Measurements from ENCODE around the gene FMN1. TPM values are rescaled to one million over a fixed set of nuclear protein-coding genes. Genes with fewer than 3 reads are reported as not detected.

Gene FMN1
- polyA plus RNA-seq, 4 donors = 0.54 to 2.1 (median 0.86) TPM

DNA sequence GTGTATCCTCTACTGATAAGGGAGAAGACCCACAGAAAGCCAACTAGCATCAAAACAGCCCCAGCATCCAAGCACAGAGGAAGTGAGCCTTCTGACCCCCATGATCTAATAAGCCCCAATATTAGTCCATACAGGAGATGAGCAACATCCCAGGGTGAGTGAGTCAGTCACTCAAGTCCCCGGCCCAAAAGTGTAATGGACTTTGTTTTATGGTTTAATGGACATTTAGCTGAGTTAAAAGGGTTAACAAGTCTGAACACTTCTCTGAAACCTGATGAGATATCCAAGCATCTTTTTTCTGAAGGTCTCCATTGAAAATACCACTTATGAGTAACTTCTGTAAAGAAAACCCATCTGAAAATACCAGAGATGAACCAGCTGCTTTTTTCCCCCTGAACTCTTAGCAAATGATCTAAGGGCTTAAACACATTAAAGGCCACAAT, 361.1 kb downstream of the FMN1 start:
- Histone ChIP-seq H3K27me3 (ENCODE audit: control insufficient read depth in 3 of 3, insufficient read depth in 3 of 3, low read length in 3 of 3) (no peaks in the 10 kb centered on the region), H3K4me3 (ENCODE audit: low read depth in 1 of 3, low read length in 3 of 3) (no peak overlapping the region), H3K36me3 (ENCODE audit: control insufficient read depth in 3 of 3, insufficient read depth in 2 of 3, low read depth in 1 of 3, low read length in 3 of 3) (no peaks in the 10 kb centered on the region), H3K27ac (ENCODE audit: low read depth in 1 of 3, low read length in 2 of 3) (no peak overlapping the region), H3K9me3 (ENCODE audit: control insufficient read depth in 2 of 2, insufficient read depth in 1 of 2, low read depth in 1 of 2, low read length in 1 of 2) (no peaks in the 10 kb centered on the region), H3K4me1 (ENCODE audit: control insufficient read depth in 3 of 3, insufficient read depth in 2 of 3, low read depth in 1 of 3, low read length in 2 of 3) (no peaks in the 10 kb centered on the region)
- WGBS, 3 donors = 79 to 88% (median 85%) methylated on average over 1 of the region's 1 CpG
- DNase-seq (no peak), FAIRE-seq (no peak)

DNA sequence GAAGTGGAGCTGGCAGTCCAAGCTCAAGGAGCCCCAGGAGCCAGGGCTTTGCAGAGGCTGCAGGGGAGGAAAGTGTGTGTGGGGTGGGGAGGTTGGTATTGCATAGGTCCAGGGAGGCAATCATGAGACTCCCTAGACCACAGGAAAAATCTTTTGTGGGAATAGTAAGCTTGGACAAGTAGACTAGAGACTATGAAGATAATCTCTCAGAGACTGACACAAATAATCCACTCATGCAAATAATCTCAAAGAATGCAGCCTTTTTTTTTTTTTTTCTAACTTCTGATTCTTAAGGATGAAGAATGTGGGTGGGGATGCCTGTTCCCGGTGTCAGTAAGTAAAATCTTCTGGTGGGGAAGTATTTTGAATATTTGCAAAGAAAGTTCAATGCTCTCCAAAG, 363.0 kb downstream of the FMN1 start:
- FAIRE-seq = no peak
- Histone ChIP-seq H3K27ac (ENCODE audit: low read depth in 1 of 3, low read length in 2 of 3) (no peak overlapping the region), H3K9me3 (ENCODE audit: control insufficient read depth in 2 of 2, insufficient read depth in 1 of 2, low read depth in 1 of 2, low read length in 1 of 2) (no peaks in the 10 kb centered on the region), H3K4me3 (ENCODE audit: low read depth in 1 of 3, low read length in 3 of 3) (no peak overlapping the region), H3K36me3 (ENCODE audit: control insufficient read depth in 3 of 3, insufficient read depth in 2 of 3, low read depth in 1 of 3, low read length in 3 of 3) (no peaks in the 10 kb centered on the region), H3K4me1 (ENCODE audit: control insufficient read depth in 3 of 3, insufficient read depth in 2 of 3, low read depth in 1 of 3, low read length in 2 of 3) (no peaks in the 10 kb centered on the region), H3K27me3 (ENCODE audit: control insufficient read depth in 3 of 3, insufficient read depth in 3 of 3, low read length in 3 of 3) (no peaks in the 10 kb centered on the region)
- no peak for DNase-seq
- WGBS, 3 donors = 60 to 87% (median 65%) methylated on average over 1 of the region's 1 CpG

DNA sequence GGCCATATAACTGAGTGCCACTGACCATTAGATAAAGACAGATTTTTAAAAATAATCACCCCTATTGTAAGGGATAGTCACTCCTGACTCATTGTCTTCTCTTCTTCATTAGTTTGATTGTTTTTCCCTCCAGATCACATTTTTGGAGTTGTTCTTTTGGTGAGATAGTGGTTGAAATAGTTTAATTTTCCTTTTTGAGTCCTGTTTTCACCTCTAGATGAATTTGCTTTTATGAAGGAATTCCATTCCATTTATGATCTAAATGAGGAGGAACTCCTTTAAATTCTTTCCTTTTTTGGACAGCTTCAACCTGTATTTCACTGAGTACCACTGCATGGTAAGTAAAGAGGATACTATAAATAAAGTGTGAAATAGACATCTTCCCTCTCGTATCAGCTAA, 364.3 kb downstream of the FMN1 start:
- 75 to 84% (median 78%) methylated on average over 1 of the region's 1 CpG for WGBS, 3 donors
- FAIRE-seq = no peak
- no peaks in the 10 kb centered on the region for H3K36me3 ChIP-seq (ENCODE audit: control insufficient read depth in 3 of 3, insufficient read depth in 2 of 3, low read depth in 1 of 3, low read length in 3 of 3)

DNA sequence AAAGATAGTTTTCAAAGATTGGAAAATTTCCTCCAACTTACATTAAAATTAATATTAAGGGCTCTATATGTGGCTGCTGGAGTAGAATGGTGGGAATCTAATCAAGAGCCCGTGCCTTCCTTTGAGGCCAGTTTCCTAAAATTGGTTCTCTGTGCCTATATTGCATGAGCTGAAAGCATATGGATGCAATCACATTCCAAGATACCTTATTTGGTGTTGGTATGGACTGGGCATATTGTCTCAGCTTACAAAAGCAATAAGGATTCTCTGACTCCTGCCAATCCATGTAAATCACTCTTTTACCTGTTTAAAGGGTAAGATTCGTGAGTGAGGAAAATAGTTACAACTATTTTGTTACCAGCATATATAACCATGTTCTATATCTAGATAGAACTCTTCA, 365.1 kb downstream of the FMN1 start:
- H3K9me3 ChIP-seq (ENCODE audit: control insufficient read depth in 2 of 2, insufficient read depth in 1 of 2, low read depth in 1 of 2, low read length in 1 of 2) = no peaks in the 10 kb centered on the region
- WGBS, 3 donors = 82 to 92% (median 84%) methylated on average over 2 of the region's 2 CpGs
- no peak for FAIRE-seq

More for the DNA sequence above, 364.3 kb downstream of the FMN1 start:
- Histone ChIP-seq H3K4me3 (ENCODE audit: low read depth in 1 of 3, low read length in 3 of 3) (no peak overlapping the region), H3K4me1 (ENCODE audit: control insufficient read depth in 3 of 3, insufficient read depth in 2 of 3, low read depth in 1 of 3, low read length in 2 of 3) (no peaks in the 10 kb centered on the region), H3K9me3 (ENCODE audit: control insufficient read depth in 2 of 2, insufficient read depth in 1 of 2, low read depth in 1 of 2, low read length in 1 of 2) (no peaks in the 10 kb centered on the region), H3K27ac (ENCODE audit: low read depth in 1 of 3, low read length in 2 of 3) (no peak overlapping the region), H3K27me3 (ENCODE audit: control insufficient read depth in 3 of 3, insufficient read depth in 3 of 3, low read length in 3 of 3) (no peaks in the 10 kb centered on the region)
- DNase-seq = no peak

DNA sequence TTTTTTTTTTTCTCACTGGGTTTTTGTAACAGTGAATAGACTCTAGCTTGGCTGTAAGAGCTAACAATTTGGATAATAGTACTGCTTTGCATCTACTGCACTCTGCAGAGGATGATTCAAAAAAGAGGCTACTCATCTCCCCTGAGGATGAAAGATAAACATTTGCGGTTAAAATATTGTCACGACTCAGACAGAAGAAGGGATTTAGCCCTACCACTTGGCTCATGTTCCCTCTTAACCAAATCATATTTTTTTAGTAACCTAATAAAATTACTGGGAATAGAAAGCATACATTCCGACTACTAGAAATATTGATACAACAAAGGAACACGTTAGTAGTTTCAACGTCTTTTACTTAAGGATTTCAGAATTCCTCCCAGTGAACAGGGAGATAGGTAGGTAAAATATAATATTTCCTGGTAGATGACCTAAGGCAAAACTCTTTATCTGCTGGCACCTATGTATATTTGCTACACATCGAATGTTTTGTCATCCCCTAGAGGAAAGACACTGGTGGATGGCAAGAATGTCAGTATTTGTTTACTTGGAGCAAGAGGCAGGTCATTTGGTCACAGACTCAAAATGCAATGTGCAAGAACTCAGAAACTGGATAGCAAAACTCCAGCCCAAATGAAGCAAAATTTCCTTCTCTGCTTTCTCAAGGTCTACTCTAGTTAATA, 365.9 kb downstream of the FMN1 start:
- no peak overlapping the region for H3K4me3 ChIP-seq (ENCODE audit: low read depth in 1 of 3, low read length in 3 of 3)
- H3K36me3 ChIP-seq (ENCODE audit: control insufficient read depth in 3 of 3, insufficient read depth in 2 of 3, low read depth in 1 of 3, low read length in 3 of 3) = no peaks in the 10 kb centered on the region
- no peaks in the 10 kb centered on the region for H3K9me3 ChIP-seq (ENCODE audit: control insufficient read depth in 2 of 2, insufficient read depth in 1 of 2, low read depth in 1 of 2, low read length in 1 of 2)
- WGBS, 3 donors = 67 to 91% (median 83%) methylated on average over 6 of the region's 6 CpGs
- no peak for FAIRE-seq
- no peak overlapping the region for H3K27ac ChIP-seq (ENCODE audit: low read depth in 1 of 3, low read length in 2 of 3)
- H3K27me3 ChIP-seq (ENCODE audit: control insufficient read depth in 3 of 3, insufficient read depth in 3 of 3, low read length in 3 of 3) = no peaks in the 10 kb centered on the region
- no peaks in the 10 kb centered on the region for H3K4me1 ChIP-seq (ENCODE audit: control insufficient read depth in 3 of 3, insufficient read depth in 2 of 3, low read depth in 1 of 3, low read length in 2 of 3)
- no peak for DNase-seq

More for the DNA sequence above, 365.1 kb downstream of the FMN1 start:
- H3K27ac ChIP-seq (ENCODE audit: low read depth in 1 of 3, low read length in 2 of 3) = no peak overlapping the region
- no peak for DNase-seq
- no peak overlapping the region for H3K4me3 ChIP-seq (ENCODE audit: low read depth in 1 of 3, low read length in 3 of 3)
- H3K4me1 ChIP-seq (ENCODE audit: control insufficient read depth in 3 of 3, insufficient read depth in 2 of 3, low read depth in 1 of 3, low read length in 2 of 3) = no peaks in the 10 kb centered on the region
- no peaks in the 10 kb centered on the region for H3K36me3 ChIP-seq (ENCODE audit: control insufficient read depth in 3 of 3, insufficient read depth in 2 of 3, low read depth in 1 of 3, low read length in 3 of 3)
- H3K27me3 ChIP-seq (ENCODE audit: control insufficient read depth in 3 of 3, insufficient read depth in 3 of 3, low read length in 3 of 3) = no peaks in the 10 kb centered on the region

DNA sequence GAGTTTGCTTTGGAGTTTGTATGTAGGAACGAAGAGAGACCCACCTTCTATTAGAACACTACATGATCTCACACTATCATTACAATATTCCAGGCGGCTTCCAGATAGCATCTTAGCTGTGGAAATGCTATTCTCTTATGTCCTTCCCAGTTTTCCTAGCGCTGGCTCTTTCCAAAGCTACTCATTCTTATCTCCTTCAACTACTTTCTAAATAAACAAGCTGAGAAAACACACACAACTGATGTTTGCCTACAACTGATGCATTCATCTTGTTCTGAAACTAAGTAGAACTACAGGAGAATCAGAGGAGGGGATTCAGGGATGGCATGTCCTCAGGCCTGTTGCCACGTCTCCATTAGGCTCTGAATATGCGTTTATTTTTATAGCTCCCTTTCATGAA, 367.8 kb downstream of the FMN1 start:
- H3K27ac ChIP-seq (ENCODE audit: low read depth in 1 of 3, low read length in 2 of 3) = no peak overlapping the region
- H3K4me1 ChIP-seq (ENCODE audit: control insufficient read depth in 3 of 3, insufficient read depth in 2 of 3, low read depth in 1 of 3, low read length in 2 of 3) = no peaks in the 10 kb centered on the region
- 85 to 90% (median 89%) methylated on average over 5 of the region's 5 CpGs for WGBS, 3 donors
- no peaks in the 10 kb centered on the region for H3K27me3 ChIP-seq (ENCODE audit: control insufficient read depth in 3 of 3, insufficient read depth in 3 of 3, low read length in 3 of 3)
- no peak overlapping the region for H3K4me3 ChIP-seq (ENCODE audit: low read depth in 1 of 3, low read length in 3 of 3)
- H3K9me3 ChIP-seq (ENCODE audit: control insufficient read depth in 2 of 2, insufficient read depth in 1 of 2, low read depth in 1 of 2, low read length in 1 of 2) = no peaks in the 10 kb centered on the region
- DNase-seq (no peak), FAIRE-seq (no peak)
- no peaks in the 10 kb centered on the region for H3K36me3 ChIP-seq (ENCODE audit: control insufficient read depth in 3 of 3, insufficient read depth in 2 of 3, low read depth in 1 of 3, low read length in 3 of 3)

DNA sequence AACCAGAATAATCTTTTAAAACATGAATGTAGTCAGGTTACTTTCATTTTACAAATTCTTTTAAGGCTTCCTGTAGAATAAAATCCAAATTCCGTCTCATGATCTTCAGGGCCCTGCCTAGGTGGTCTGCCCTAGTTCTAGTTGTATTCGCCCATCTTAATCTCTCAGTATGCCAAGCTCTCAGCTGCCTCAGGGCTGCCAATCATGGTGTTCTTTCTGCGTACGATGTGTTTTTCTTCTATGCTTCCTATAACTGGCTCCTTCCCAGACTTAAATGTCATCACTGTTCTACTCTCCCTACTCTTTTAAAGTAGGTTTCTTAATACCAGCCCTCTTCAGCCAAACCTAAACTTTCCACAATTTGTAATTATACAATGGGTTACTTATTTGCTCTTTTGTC, 369.3 kb downstream of the FMN1 start:
- no peaks in the 10 kb centered on the region for H3K4me1 ChIP-seq (ENCODE audit: control insufficient read depth in 3 of 3, insufficient read depth in 2 of 3, low read depth in 1 of 3, low read length in 2 of 3)
- FAIRE-seq = no peak
- H3K4me3 ChIP-seq (ENCODE audit: low read depth in 1 of 3, low read length in 3 of 3) = no peak overlapping the region
- no peak for DNase-seq
- no peaks in the 10 kb centered on the region for H3K36me3 ChIP-seq (ENCODE audit: control insufficient read depth in 3 of 3, insufficient read depth in 2 of 3, low read depth in 1 of 3, low read length in 3 of 3)
- H3K27me3 ChIP-seq (ENCODE audit: control insufficient read depth in 3 of 3, insufficient read depth in 3 of 3, low read length in 3 of 3) = no peaks in the 10 kb centered on the region
- whole genome bisulfite sequencing, 3 donors = 88 to 94% (median 89%) methylated on average over 4 of the region's 4 CpGs
- no peak overlapping the region for H3K27ac ChIP-seq (ENCODE audit: low read depth in 1 of 3, low read length in 2 of 3)
- H3K9me3 ChIP-seq (ENCODE audit: control insufficient read depth in 2 of 2, insufficient read depth in 1 of 2, low read depth in 1 of 2, low read length in 1 of 2) = no peaks in the 10 kb centered on the region

DNA sequence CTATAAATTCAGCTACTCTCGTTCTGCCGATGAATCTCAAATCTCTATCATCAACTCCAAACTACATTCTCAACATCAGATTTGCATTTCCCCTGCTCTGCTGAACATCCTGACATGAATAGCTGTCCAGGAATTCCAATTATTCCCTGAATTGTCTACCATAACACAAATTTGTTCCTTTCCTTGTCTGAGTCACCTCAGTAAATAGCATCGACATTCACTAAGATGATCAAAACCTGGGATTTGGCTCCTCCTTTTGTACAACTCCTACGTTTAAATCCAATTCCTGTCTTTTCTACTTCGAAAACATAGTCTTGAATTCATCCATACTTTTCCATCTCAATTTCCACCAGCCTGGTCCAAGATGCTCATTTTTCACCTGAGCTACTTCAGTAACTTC, 369.7 kb downstream of the FMN1 start:
- H3K9me3 ChIP-seq (ENCODE audit: control insufficient read depth in 2 of 2, insufficient read depth in 1 of 2, low read depth in 1 of 2, low read length in 1 of 2) = no peaks in the 10 kb centered on the region
- no peaks in the 10 kb centered on the region for H3K4me1 ChIP-seq (ENCODE audit: control insufficient read depth in 3 of 3, insufficient read depth in 2 of 3, low read depth in 1 of 3, low read length in 2 of 3)
- DNase-seq (no peak), FAIRE-seq (no peak)
- H3K36me3 ChIP-seq (ENCODE audit: control insufficient read depth in 3 of 3, insufficient read depth in 2 of 3, low read depth in 1 of 3, low read length in 3 of 3) = no peaks in the 10 kb centered on the region
- H3K27me3 ChIP-seq (ENCODE audit: control insufficient read depth in 3 of 3, insufficient read depth in 3 of 3, low read length in 3 of 3) = no peaks in the 10 kb centered on the region
- WGBS, 3 donors = 75 to 89% (median 81%) methylated on average over 5 of the region's 5 CpGs
- H3K27ac ChIP-seq (ENCODE audit: low read depth in 1 of 3, low read length in 2 of 3) = no peak overlapping the region
- no peak overlapping the region for H3K4me3 ChIP-seq (ENCODE audit: low read depth in 1 of 3, low read length in 3 of 3)

DNA sequence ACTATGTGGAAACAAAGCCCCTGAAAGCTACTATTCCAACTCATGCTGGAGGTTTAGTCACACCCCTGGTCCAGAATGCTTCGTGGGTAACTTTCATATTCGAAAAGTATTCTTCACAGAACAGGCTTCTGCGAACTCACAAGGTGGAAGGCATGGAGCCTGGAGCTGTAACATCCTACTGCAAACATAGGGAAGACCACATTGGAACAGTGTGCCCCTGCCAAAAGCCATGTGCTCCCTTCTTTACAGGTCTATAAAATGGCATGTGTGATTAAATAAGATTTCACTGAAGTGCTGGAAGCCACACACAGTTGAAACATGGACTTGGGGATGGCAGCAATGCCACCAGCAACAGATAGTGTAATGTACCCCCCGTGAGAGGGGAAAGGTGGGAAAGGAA, 370.8 kb downstream of the FMN1 start:
- no peaks in the 10 kb centered on the region for H3K4me1 ChIP-seq (ENCODE audit: control insufficient read depth in 3 of 3, insufficient read depth in 2 of 3, low read depth in 1 of 3, low read length in 2 of 3)
- FAIRE-seq = no peak
- H3K27ac ChIP-seq (ENCODE audit: low read depth in 1 of 3, low read length in 2 of 3) = no peak overlapping the region
- 87 to 92% (median 87%) methylated on average over 4 of the region's 4 CpGs for WGBS, 3 donors
- DNase-seq = no peak
- H3K9me3 ChIP-seq (ENCODE audit: control insufficient read depth in 2 of 2, insufficient read depth in 1 of 2, low read depth in 1 of 2, low read length in 1 of 2) = no peaks in the 10 kb centered on the region
- no peaks in the 10 kb centered on the region for H3K27me3 ChIP-seq (ENCODE audit: control insufficient read depth in 3 of 3, insufficient read depth in 3 of 3, low read length in 3 of 3)
- no peak overlapping the region for H3K4me3 ChIP-seq (ENCODE audit: low read depth in 1 of 3, low read length in 3 of 3)
- no peaks in the 10 kb centered on the region for H3K36me3 ChIP-seq (ENCODE audit: control insufficient read depth in 3 of 3, insufficient read depth in 2 of 3, low read depth in 1 of 3, low read length in 3 of 3)
